K562 (cell line): ENCODE results near the gene SOX15. TPM values are rescaled to one million over a fixed set of nuclear protein-coding genes. Genes with fewer than 3 reads are reported as not detected.

Experiments
- CHD4 ChIP-seq: fragments of 200-600 bp; sonication (generic); IDR thresholded peaks from 3 replicates; pipeline ENCODE4 v1.6.1; 2012; ENCODE audit warnings: low read depth, mild to moderate bottlenecking, mixed read lengths, low read length, inconsistent platforms; ENCODE audit not compliant: insufficient read depth, insufficient replicate concordance, poor library complexity, severe bottlenecking
- E2F5 ChIP-seq: sonication (generic); formaldehyde crosslinking; IDR thresholded peaks from 2 replicates; pipeline ENCODE4 v1.8.0; 2022; ENCODE audit warnings: mild to moderate bottlenecking, missing genetic modification reagents
- GATA2 ChIP-seq: sonication (generic); formaldehyde crosslinking; IDR thresholded peaks from 2 replicates; pipeline ENCODE4 v1.4.0; 2020; ENCODE audit warnings: mild to moderate bottlenecking, missing genetic modification reagents
- KDM1A ChIP-seq, 2 experiments: fragments of 450-650 bp; IDR thresholded peaks; 2 replicates each; pipeline ENCODE4 v1.6.1; 2016; ENCODE audit warnings: mild to moderate bottlenecking in 2 of 2
- MED1 ChIP-seq: sonication (generic); formaldehyde crosslinking; IDR thresholded peaks from 2 replicates; pipeline ENCODE4 v1.8.1; 2023; ENCODE audit warnings: missing genetic modification reagents, borderline replicate concordance
- NCOA1 ChIP-seq: fragments of 450-650 bp; IDR thresholded peaks from 2 replicates; pipeline ENCODE4 v1.6.1; 2016; ENCODE audit warnings: low read depth
- NELFE ChIP-seq: IDR thresholded peaks from 2 replicates; pipeline ENCODE4 v1.6.1; 2011; ENCODE audit warnings: mild to moderate bottlenecking; ENCODE audit not compliant: insufficient read depth, insufficient read length
- TRIM25 ChIP-seq: fragments of 450-650 bp; IDR thresholded peaks from 2 replicates; pipeline ENCODE4 v1.7.0; 2016; ENCODE audit warnings: borderline replicate concordance
- XRCC3 ChIP-seq: fragments of 450-650 bp; IDR thresholded peaks from 2 replicates; pipeline ENCODE4 v1.6.1; 2017; ENCODE audit warnings: mild to moderate bottlenecking, moderate library complexity
- ZBTB8A ChIP-seq: fragments of 450-650 bp; IDR thresholded peaks from 2 replicates; pipeline ENCODE4 v1.6.1; 2018; ENCODE audit warnings: mild to moderate bottlenecking, moderate library complexity; ENCODE audit not compliant: partially characterized antibody
- ZNF282 ChIP-seq: sonication (generic); formaldehyde crosslinking; IDR thresholded peaks from 2 replicates; pipeline ENCODE4 v1.8.1; 2023; ENCODE audit warnings: missing genetic modification reagents
- ZNF77 ChIP-seq: fragments of 250-450 bp; sonication (Bioruptor Pico); IDR thresholded peaks from 2 replicates; pipeline ENCODE4 v1.5.0; 2020
- ZNF778 ChIP-seq: fragments of 450-650 bp; formaldehyde crosslinking; IDR thresholded peaks from 2 replicates; pipeline ENCODE4 v1.4.0; 2020; ENCODE audit warnings: mild to moderate bottlenecking, moderate library complexity
- ZNF785 ChIP-seq: fragments of 250-450 bp; sonication (Bioruptor Pico); IDR thresholded peaks from 2 replicates; pipeline ENCODE4 v1.4.0; 2020; ENCODE audit warnings: mild to moderate bottlenecking
- polyA plus RNA-seq, 8 experiments: library from polyadenylated mRNA; depleted of rRNA in 4 of 8; stranded (reverse) in 5 of 8; unstranded in 3 of 8; fragments of >200 nt; fragmentation: Nextera tagmentation in 2 of 8; fragmentation: Illumina TruSeq in 1 of 8; extraction: Ambion mirVana in 2 of 8; extraction: Trizol in 1 of 8; gene quantifications; 2 replicates each; pipeline versions ENCODE4 v1.2.1 to v1.2.3, GENCODE V29; 2011 to 2014; ENCODE audit warnings: inconsistent platforms in 1 of 8, missing spikeins in 1 of 8
- total RNA-seq, 7 experiments: library from RNA; depleted of rRNA in 6 of 7; stranded (reverse); fragments of >200 nt in 6 of 7; fragmentation: Illumina TruSeq in 2 of 7; extraction: Trizol in 2 of 7; gene quantifications; 2 replicates each; pipeline versions ENCODE4 v1.2.1 to v1.2.3, GENCODE V29; 2011 to 2021; ENCODE audit warnings: low replicate concordance in 1 of 7
- TF ChIP-seq, protein P1 (sequence below): fragments of 450-650 bp; IDR thresholded peaks from 2 replicates; pipeline ENCODE4 v1.6.1; 2016; ENCODE audit warnings: mild to moderate bottlenecking, moderate library complexity

Gene SOX15
- total and polyA plus RNA-seq, 9 of the 15 experiments (the other 6 are each of a cell fraction or from before 2014, with no cell fraction given): 0.07 to 0.33 (median 0.19) TPM; not detected in 5

DNA sequence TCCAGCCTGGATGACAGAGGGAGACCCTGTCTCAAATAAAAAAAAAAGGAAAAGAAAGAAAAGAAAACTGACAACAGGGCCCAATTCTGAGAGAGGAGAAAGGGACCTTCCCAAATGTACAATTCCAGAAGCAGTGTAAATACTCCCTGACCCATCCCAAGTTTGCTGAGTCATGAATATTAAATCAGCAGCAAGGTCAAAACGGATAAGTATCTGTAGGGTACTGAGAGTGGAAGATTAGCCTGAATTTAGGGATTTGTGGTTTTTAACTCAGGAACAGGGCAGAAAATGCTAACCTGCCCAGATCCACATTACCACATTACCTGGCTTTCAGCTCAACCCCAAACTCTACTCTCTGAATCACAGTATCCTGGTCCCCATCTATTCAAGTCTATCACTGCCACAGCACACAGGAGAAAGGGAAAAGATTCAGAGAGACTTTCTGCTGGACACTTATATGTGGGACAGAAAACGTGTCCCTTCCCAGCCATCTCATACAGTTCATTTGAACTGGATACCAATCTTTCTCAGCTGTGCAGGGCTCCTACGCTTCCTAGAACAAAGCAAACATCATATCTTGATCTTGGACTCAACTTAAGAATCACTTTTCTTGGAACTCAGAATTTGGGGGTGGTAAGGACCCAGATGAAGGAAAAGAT lies 21.9 kb upstream of the SOX15 start (continued):
- TF ChIP-seq, protein P1, sequence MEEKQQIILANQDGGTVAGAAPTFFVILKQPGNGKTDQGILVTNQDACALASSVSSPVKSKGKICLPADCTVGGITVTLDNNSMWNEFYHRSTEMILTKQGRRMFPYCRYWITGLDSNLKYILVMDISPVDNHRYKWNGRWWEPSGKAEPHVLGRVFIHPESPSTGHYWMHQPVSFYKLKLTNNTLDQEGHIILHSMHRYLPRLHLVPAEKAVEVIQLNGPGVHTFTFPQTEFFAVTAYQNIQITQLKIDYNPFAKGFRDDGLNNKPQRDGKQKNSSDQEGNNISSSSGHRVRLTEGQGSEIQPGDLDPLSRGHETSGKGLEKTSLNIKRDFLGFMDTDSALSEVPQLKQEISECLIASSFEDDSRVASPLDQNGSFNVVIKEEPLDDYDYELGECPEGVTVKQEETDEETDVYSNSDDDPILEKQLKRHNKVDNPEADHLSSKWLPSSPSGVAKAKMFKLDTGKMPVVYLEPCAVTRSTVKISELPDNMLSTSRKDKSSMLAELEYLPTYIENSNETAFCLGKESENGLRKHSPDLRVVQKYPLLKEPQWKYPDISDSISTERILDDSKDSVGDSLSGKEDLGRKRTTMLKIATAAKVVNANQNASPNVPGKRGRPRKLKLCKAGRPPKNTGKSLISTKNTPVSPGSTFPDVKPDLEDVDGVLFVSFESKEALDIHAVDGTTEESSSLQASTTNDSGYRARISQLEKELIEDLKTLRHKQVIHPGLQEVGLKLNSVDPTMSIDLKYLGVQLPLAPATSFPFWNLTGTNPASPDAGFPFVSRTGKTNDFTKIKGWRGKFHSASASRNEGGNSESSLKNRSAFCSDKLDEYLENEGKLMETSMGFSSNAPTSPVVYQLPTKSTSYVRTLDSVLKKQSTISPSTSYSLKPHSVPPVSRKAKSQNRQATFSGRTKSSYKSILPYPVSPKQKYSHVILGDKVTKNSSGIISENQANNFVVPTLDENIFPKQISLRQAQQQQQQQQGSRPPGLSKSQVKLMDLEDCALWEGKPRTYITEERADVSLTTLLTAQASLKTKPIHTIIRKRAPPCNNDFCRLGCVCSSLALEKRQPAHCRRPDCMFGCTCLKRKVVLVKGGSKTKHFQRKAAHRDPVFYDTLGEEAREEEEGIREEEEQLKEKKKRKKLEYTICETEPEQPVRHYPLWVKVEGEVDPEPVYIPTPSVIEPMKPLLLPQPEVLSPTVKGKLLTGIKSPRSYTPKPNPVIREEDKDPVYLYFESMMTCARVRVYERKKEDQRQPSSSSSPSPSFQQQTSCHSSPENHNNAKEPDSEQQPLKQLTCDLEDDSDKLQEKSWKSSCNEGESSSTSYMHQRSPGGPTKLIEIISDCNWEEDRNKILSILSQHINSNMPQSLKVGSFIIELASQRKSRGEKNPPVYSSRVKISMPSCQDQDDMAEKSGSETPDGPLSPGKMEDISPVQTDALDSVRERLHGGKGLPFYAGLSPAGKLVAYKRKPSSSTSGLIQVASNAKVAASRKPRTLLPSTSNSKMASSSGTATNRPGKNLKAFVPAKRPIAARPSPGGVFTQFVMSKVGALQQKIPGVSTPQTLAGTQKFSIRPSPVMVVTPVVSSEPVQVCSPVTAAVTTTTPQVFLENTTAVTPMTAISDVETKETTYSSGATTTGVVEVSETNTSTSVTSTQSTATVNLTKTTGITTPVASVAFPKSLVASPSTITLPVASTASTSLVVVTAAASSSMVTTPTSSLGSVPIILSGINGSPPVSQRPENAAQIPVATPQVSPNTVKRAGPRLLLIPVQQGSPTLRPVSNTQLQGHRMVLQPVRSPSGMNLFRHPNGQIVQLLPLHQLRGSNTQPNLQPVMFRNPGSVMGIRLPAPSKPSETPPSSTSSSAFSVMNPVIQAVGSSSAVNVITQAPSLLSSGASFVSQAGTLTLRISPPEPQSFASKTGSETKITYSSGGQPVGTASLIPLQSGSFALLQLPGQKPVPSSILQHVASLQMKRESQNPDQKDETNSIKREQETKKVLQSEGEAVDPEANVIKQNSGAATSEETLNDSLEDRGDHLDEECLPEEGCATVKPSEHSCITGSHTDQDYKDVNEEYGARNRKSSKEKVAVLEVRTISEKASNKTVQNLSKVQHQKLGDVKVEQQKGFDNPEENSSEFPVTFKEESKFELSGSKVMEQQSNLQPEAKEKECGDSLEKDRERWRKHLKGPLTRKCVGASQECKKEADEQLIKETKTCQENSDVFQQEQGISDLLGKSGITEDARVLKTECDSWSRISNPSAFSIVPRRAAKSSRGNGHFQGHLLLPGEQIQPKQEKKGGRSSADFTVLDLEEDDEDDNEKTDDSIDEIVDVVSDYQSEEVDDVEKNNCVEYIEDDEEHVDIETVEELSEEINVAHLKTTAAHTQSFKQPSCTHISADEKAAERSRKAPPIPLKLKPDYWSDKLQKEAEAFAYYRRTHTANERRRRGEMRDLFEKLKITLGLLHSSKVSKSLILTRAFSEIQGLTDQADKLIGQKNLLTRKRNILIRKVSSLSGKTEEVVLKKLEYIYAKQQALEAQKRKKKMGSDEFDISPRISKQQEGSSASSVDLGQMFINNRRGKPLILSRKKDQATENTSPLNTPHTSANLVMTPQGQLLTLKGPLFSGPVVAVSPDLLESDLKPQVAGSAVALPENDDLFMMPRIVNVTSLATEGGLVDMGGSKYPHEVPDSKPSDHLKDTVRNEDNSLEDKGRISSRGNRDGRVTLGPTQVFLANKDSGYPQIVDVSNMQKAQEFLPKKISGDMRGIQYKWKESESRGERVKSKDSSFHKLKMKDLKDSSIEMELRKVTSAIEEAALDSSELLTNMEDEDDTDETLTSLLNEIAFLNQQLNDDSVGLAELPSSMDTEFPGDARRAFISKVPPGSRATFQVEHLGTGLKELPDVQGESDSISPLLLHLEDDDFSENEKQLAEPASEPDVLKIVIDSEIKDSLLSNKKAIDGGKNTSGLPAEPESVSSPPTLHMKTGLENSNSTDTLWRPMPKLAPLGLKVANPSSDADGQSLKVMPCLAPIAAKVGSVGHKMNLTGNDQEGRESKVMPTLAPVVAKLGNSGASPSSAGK: no peak
- TF ChIP-seq ZNF77 (CRISPR knock-in tag): no peak
- TF ChIP-seq KDM1A (IDR thresholded peaks at IDR 0.05): peak; percentile 95
- TF ChIP-seq XRCC3: no peak
- TF ChIP-seq NELFE: no peak
- no peak for TF ChIP-seq MED1
- no peak for TF ChIP-seq GATA2
- no peak for TF ChIP-seq NCOA1
- no peak for TF ChIP-seq E2F5 (CRISPR knock-in tag)
- no peak for TF ChIP-seq ZNF282 (CRISPR knock-in tag)
- TF ChIP-seq ZNF778 (CRISPR knock-in tag): no peak
- TF ChIP-seq ZBTB8A: no peak
- TF ChIP-seq TRIM25: no peak
- no peak for TF ChIP-seq ZNF785 (CRISPR knock-in tag)
- TF ChIP-seq CHD4: no peak
